OCI-LY7 (cell line): Measurements from ENCODE around the gene CATSPER3.

Experiments
- CTCF ChIP-seq: fragments of 200-600 bp; sonication (generic); conservative IDR thresholded peaks from 2 replicates; pipeline ENCODE4 v1.5.1; 2014; ENCODE audit warnings: mild to moderate bottlenecking, antibody characterized with exemption, low read length, moderate library complexity, mixed read lengths
- EZH2phosphoT487 ChIP-seq: fragments of 200-600 bp; sonication (generic); IDR thresholded peaks from 2 replicates; pipeline ENCODE4 v1.6.1; 2018; ENCODE audit warnings: low read depth, borderline replicate concordance, mild to moderate bottlenecking, mixed run types, antibody characterized with exemption, low read length, moderate library complexity, mixed read lengths

- no peak for TF ChIP-seq CTCF
- TF ChIP-seq EZH2phosphoT487: 0 out of 2 replicates have a peak, but pooled peaks have one; percentile 41
Observed at GRCh38 chr5:135038205-135038812, 70.6 kb downstream of the CATSPER3 start.
